NOMO-1 treated with DMSO at 0.1 percent for 48 hours (cell line): ENCODE data around the gene LRRD1.
A peak's percentile ranks its signal among the peaks of the same experiment; 100 is the strongest.
"Not testable (repeated sequence)": the region's sequence is repeated elsewhere in the genome, so short reads cannot be mapped to it uniquely, and the experiment has no call there.

Experiments
- DNase-seq: peaks from one replicate; lab custom pipeline; 2025; ENCODE audit not compliant: unreplicated experiment; lab: John Stamatoyannopoulos, UW

Gene LRRD1

GRCh38 chr7:92178928-92179924 is at the start of gene LRRD1:
Gene LRRD1 (minus strand): TSS chr7:92179142. CDS start chr7:92165202, 13,940 bp downstream.
- DNase-seq, result peak; percentile 96

GRCh38 chr7:92228742-92229141 is 49.8 kb upstream of the LRRD1 start:
- no peak for DNase-seq

- no peak for DNase-seq
Measured at GRCh38 chr7:92228100-92228499, 49.2 kb upstream of the LRRD1 start.

GRCh38 chr7:92226981-92227380 is 48.0 kb upstream of the LRRD1 start:
- DNase-seq, result no peak

- no peak for DNase-seq
Measured at GRCh38 chr7:92221766-92222165, 42.8 kb upstream of the LRRD1 start.

GRCh38 chr7:92206672-92207071 is 27.7 kb upstream of the LRRD1 start:
- DNase-seq, result no peak

- DNase-seq, result no peak
Measured at GRCh38 chr7:92205987-92206386, 27.0 kb upstream of the LRRD1 start.

GRCh38 chr7:92200791-92201190 is 21.8 kb upstream of the LRRD1 start:
- DNase-seq, result no peak

GRCh38 chr7:92192326-92192725 is 13.4 kb upstream of the LRRD1 start:
- DNase-seq, result no peak

GRCh38 chr7:92189246-92189645 is 10.3 kb upstream of the LRRD1 start:
- not testable (repeated sequence) for DNase-seq

GRCh38 chr7:92184294-92184693 is 5.4 kb upstream of the LRRD1 start:
- not testable (repeated sequence) for DNase-seq

GRCh38 chr7:92177362-92177761 is 1.6 kb downstream of the LRRD1 start:
- DNase-seq, result peak; percentile 62

- not testable (repeated sequence) for DNase-seq
Measured at GRCh38 chr7:92169529-92169928, 9.4 kb downstream of the LRRD1 start.

- no peak for DNase-seq
Measured at GRCh38 chr7:92161271-92161670, 17.7 kb downstream of the LRRD1 start.

- DNase-seq, result no peak
Measured at GRCh38 chr7:92158660-92159575, 20.0 kb downstream of the LRRD1 start.

GRCh38 chr7:92156990-92157389 is 22.0 kb downstream of the LRRD1 start:
- no peak for DNase-seq

- no peak for DNase-seq
Measured at GRCh38 chr7:92155108-92155739, 23.7 kb downstream of the LRRD1 start.

GRCh38 chr7:92150450-92151017 is 28.4 kb downstream of the LRRD1 start:
- no peak for DNase-seq

GRCh38 chr7:92149736-92150239 is 29.2 kb downstream of the LRRD1 start:
- DNase-seq, result no peak

GRCh38 chr7:92143192-92143880 is 35.6 kb downstream of the LRRD1 start:
- DNase-seq, result not testable (repeated sequence)
